ENCODE data around the gene SP100. TPM values are rescaled to one million over a fixed set of nuclear protein-coding genes. Genes with fewer than 3 reads are reported as not detected.

The SP100 gene
- total and polyA plus RNA-seq, 2 of the 13 experiments (the other 11 are each of a cell fraction or from before 2014, with no cell fraction given), result 12.6 to 16.5 TPM

DNA sequence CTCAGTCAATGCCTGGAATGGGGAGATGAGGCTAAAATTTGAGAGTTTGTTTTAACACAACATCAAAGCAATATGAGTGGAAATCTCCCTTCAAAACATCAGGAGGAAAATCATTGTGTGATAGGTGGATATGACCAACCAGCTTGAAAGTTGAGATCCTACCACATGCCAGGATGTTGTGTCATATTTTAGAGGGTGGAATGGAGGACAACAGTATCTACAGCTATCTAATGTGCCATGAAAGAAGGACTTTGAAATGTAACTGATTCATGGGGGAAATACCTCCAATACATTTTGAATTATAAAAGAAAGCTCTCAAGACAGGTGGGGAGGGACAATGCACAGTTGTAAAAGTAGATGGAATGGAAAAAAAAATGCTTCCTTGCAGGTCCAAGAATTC lies 87.8 kb downstream of the SP100 start:
- BruUV-seq (replicated peaks), result no TSS peak
- H4K20me1 ChIP-seq (ENCODE audit: insufficient read depth, low read length), result no peaks in the 10 kb centered on the region
- no peaks in the 10 kb centered on the region for H3K79me2 ChIP-seq (ENCODE audit: insufficient read depth, low read length)
- FAIRE-seq (no peak), ATAC-seq (no peak), DNase-seq (ENCODE audit: low spot score) (no peak)
- no peak overlapping the region for H2AFZ ChIP-seq (ENCODE audit: low read length)
- TF ChIP-seq ZNF138 (CRISPR knock-in tag; IDR thresholded peaks at IDR 0.05; ENCODE audit: low read depth) (no peak), ZBTB34 (CRISPR knock-in tag; IDR thresholded peaks at IDR 0.05) (no peak), ZNF225 (CRISPR knock-in tag; IDR thresholded peaks at IDR 0.05) (no peak), FOSL1 (CRISPR knock-in tag; IDR thresholded peaks at IDR 0.05; ENCODE audit: borderline replicate concordance) (no peak), SCMH1 (CRISPR knock-in tag; IDR thresholded peaks at IDR 0.05; ENCODE audit: borderline replicate concordance) (no peak), POLR2AphosphoS5 (IDR thresholded peaks at IDR 0.05; ENCODE audit: low read depth, low read length) (no peak)
- TF ChIP-seq, protein P1, sequence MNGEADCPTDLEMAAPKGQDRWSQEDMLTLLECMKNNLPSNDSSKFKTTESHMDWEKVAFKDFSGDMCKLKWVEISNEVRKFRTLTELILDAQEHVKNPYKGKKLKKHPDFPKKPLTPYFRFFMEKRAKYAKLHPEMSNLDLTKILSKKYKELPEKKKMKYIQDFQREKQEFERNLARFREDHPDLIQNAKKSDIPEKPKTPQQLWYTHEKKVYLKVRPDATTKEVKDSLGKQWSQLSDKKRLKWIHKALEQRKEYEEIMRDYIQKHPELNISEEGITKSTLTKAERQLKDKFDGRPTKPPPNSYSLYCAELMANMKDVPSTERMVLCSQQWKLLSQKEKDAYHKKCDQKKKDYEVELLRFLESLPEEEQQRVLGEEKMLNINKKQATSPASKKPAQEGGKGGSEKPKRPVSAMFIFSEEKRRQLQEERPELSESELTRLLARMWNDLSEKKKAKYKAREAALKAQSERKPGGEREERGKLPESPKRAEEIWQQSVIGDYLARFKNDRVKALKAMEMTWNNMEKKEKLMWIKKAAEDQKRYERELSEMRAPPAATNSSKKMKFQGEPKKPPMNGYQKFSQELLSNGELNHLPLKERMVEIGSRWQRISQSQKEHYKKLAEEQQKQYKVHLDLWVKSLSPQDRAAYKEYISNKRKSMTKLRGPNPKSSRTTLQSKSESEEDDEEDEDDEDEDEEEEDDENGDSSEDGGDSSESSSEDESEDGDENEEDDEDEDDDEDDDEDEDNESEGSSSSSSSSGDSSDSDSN (CRISPR knock-in tag; IDR thresholded peaks at IDR 0.05), result no peak
- in situ Hi-C loops (cut with HindIII; ENCODE audit: extremely low pct_ligation_motif_present, low pct_unique_long_range_greater_than_20kb), result no loop called here
- no peak overlapping the region for H3K4me3 ChIP-seq (replicated peaks in 1 of 3; ENCODE audit: insufficient read depth in 1 of 3, low read depth in 2 of 3, low read length in 3 of 3)
- no peak overlapping the region for H3K27ac ChIP-seq (ENCODE audit: extremely low read length, insufficient read depth, low read length)
- H3K36me3 ChIP-seq (replicated peaks in 1 of 2; ENCODE audit: control insufficient read depth in 1 of 2, insufficient read depth in 2 of 2, low read length in 2 of 2), result no peaks in the 10 kb centered on the region
- CTCF ChIA-PET (ENCODE audit: low intra/inter-chr PET ratio, low total read pairs), result no interaction called here
- no peaks in the 10 kb centered on the region for H3K27me3 ChIP-seq (ENCODE audit: control insufficient read depth in 1 of 2, insufficient read depth in 2 of 2, low read length in 2 of 2)
- no peak overlapping the region for H3K4me2 ChIP-seq (ENCODE audit: low read depth, low read length)
- intact Hi-C loops (cut with micrococcal nuclease; ENCODE audit: unreplicated experiment), result no loop called here
- no peaks in the 10 kb centered on the region for H3K9me3 ChIP-seq (ENCODE audit: low read length)
- no peaks in the 10 kb centered on the region for H3K4me1 ChIP-seq (ENCODE audit: insufficient read depth, low read length)
- no peak overlapping the region for H3K9ac ChIP-seq (ENCODE audit: insufficient read depth, low read depth, low read length)
- POLR2A ChIA-PET, result no interaction called here

All from HepG2 (cell line).